K562 (cell line): Measurements from ENCODE around the gene C17orf78. TPM values are rescaled to one million over a fixed set of nuclear protein-coding genes. Genes with fewer than 3 reads are reported as not detected.

Experiments used
- ATAC-seq: fragments of 200-7000 bp; cut with Tn5 transposase; 3 replicates; pipeline ENCODE4 v1.9.1; 2020; ENCODE audit warnings: moderate library complexity
- BruUV-seq: library from RNA; stranded (reverse); fragments of 400-500 nt; replicated peaks from 2 replicates; lab custom pipeline; 2021; lab: Mats Ljungman, UMichigan
- CTCF ChIA-PET: fragments of 300-600 bp; formaldehyde crosslinking; extraction: SDS; loops from one replicate; lab custom pipeline; 2021; ENCODE audit warnings: low intra/inter-chr PET ratio; lab: Yijun Ruan, JAX
- POLR2A ChIA-PET: fragments of 300-600, 350-650 bp; sonication (Branson Sonifier 250); formaldehyde crosslinking; extraction: SDS; loops from one replicate; lab custom pipeline; 2021; ENCODE audit warnings: antibody characterized with exemption, inconsistent platforms; lab: Yijun Ruan, JAX
- DNase-seq, 4 experiments: peaks; one replicate each; pipeline versions ENCODE4 v3.0.0 to v3.0.0-alpha.2; 2011 to 2018; ENCODE audit warnings: low spot score in 3 of 4, mixed read lengths in 3 of 4; ENCODE audit errors: extremely low read depth in 1 of 4
- FAIRE-seq: peaks from 2 replicates; lab custom pipeline; 2011; peaks lifted over from hg19 to GRCh38; lab: Jason Lieb, UNC
- H2AFZ ChIP-seq: 2 replicates; pipeline ENCODE4 v1.6.0; 2011; ENCODE audit warnings: low read depth, low read length, control low read depth, inconsistent platforms
- H3K27ac ChIP-seq: fragments of 200-600 bp; 3 replicates; pipeline ENCODE4 v1.8.0; 2011; ENCODE audit warnings: low read depth, mild to moderate bottlenecking, control low read depth, inconsistent platforms, low read length, moderate library complexity, mixed read lengths; ENCODE audit errors: extremely low read depth
- H3K27me3 ChIP-seq, 2 experiments: fragments of 300-600 bp in 1 of 2; 2 replicates in 1 of 2; 3 replicates in 1 of 2; pipeline versions ENCODE4 v1.6.0 to v1.8.0; 2011; ENCODE audit warnings: inconsistent platforms in 2 of 2, low read length in 2 of 2, mild to moderate bottlenecking in 1 of 2, mixed read lengths in 1 of 2, moderate library complexity in 1 of 2; ENCODE audit not compliant: control insufficient read depth in 2 of 2, insufficient read depth in 2 of 2
- H3K36me3 ChIP-seq: fragments of 300-600 bp; 3 replicates; pipeline ENCODE4 v1.8.0; 2011; ENCODE audit warnings: mild to moderate bottlenecking, low read length, inconsistent platforms; ENCODE audit not compliant: control insufficient read depth, insufficient read depth
- H3K4me1 ChIP-seq, 2 experiments: fragments of 200-600 bp in 1 of 2; replicated peaks in 1 of 2; 2 replicates in 1 of 2; 3 replicates in 1 of 2; pipeline versions ENCODE4 v1.5.1 to v1.8.0; 2011; ENCODE audit warnings: inconsistent platforms in 2 of 2, low read length in 2 of 2, mild to moderate bottlenecking in 1 of 2, mixed read lengths in 1 of 2, moderate library complexity in 1 of 2; ENCODE audit not compliant: control insufficient read depth in 2 of 2, insufficient read depth in 2 of 2
- H3K4me2 ChIP-seq: 2 replicates; pipeline ENCODE4 v1.6.1; 2011; ENCODE audit warnings: low read length, control low read depth, inconsistent platforms, mixed read lengths; ENCODE audit not compliant: insufficient read depth
- H3K4me3 ChIP-seq: fragments of 200-600 bp; sonication (generic), shearing (Covaris generic); 2 replicates; pipeline ENCODE4 v1.5.1; 2016; ENCODE audit warnings: control low read depth, inconsistent platforms
- H3K79me2 ChIP-seq: fragments of 200-600 bp; 3 replicates; pipeline ENCODE4 v1.8.0; 2011; ENCODE audit warnings: low read length, inconsistent platforms; ENCODE audit not compliant: control insufficient read depth, insufficient read depth
- H3K9ac ChIP-seq, 2 experiments: 2 replicates each; pipeline versions ENCODE4 v1.6.0 to v1.6.1; 2011; ENCODE audit warnings: low read depth in 2 of 2, low read length in 2 of 2, control low read depth in 1 of 2, inconsistent platforms in 1 of 2, mild to moderate bottlenecking in 1 of 2, mixed read lengths in 1 of 2; ENCODE audit not compliant: insufficient read depth in 1 of 2
- H3K9me1 ChIP-seq: one replicate; pipeline ENCODE4 v1.6.0; 2011; ENCODE audit warnings: inconsistent platforms, mild to moderate bottlenecking, low read length, moderate library complexity; ENCODE audit not compliant: control insufficient read depth, insufficient read depth
- H3K9me3 ChIP-seq: replicated peaks from 2 replicates; pipeline ENCODE4 v1.5.1; 2011; ENCODE audit warnings: low read depth, low read length, inconsistent platforms; ENCODE audit not compliant: control insufficient read depth, insufficient read depth
- H4K20me1 ChIP-seq: replicated peaks from 2 replicates; pipeline ENCODE4 v1.6.1; 2011; ENCODE audit warnings: low read length, inconsistent platforms, mixed read lengths; ENCODE audit not compliant: control insufficient read depth, insufficient read depth
- CBFA2T2 ChIP-seq: fragments of 450-650 bp; conservative IDR thresholded peaks from 2 replicates; pipeline ENCODE4 v1.6.1; 2017; ENCODE audit warnings: mild to moderate bottlenecking
- CCNT2 ChIP-seq: IDR thresholded peaks from 2 replicates; pipeline ENCODE4 v1.6.1; 2011; ENCODE audit warnings: borderline replicate concordance, low read depth, mild to moderate bottlenecking, moderate library complexity, mixed read lengths, low read length; ENCODE audit not compliant: insufficient read length; ENCODE audit errors: extremely low read depth
- ESRRA ChIP-seq: fragments of 450-650 bp; IDR thresholded peaks from 2 replicates; pipeline ENCODE4 v1.6.1; 2014; ENCODE audit warnings: low read depth, mild to moderate bottlenecking, moderate library complexity, borderline replicate concordance
- ETV1 ChIP-seq: fragments of 450-650 bp; conservative IDR thresholded peaks from 2 replicates; pipeline ENCODE4 v1.6.1; 2016; ENCODE audit warnings: missing genetic modification characterization, control low read depth, low read depth, missing compliant biosample characterization
- GABPA ChIP-seq: fragments of 200-800 bp; sonication (Bioruptor generic); conservative IDR thresholded peaks from 2 replicates; pipeline ENCODE4 v1.6.1; 2016; ENCODE audit warnings: low read depth, missing genetic modification characterization, missing compliant biosample characterization
- HMG20A ChIP-seq: fragments of 450-650 bp; formaldehyde crosslinking; conservative IDR thresholded peaks from 2 replicates; pipeline ENCODE4 v1.4.0; 2020; ENCODE audit warnings: mild to moderate bottlenecking, mixed read lengths
- NCOA2 ChIP-seq, 2 experiments: fragments of 450-650 bp; IDR thresholded peaks; 2 replicates each; pipeline ENCODE4 v1.6.1; 2018; ENCODE audit warnings: mild to moderate bottlenecking in 2 of 2, moderate library complexity in 1 of 2; ENCODE audit not compliant: partially characterized antibody in 2 of 2
- NCOR1 ChIP-seq: fragments of 450-650 bp; IDR thresholded peaks from 2 replicates; pipeline ENCODE4 v1.6.1; 2016; ENCODE audit warnings: mild to moderate bottlenecking, moderate library complexity
- PCBP1 ChIP-seq: fragments of 200-400 bp; formaldehyde crosslinking; IDR thresholded peaks from 2 replicates; pipeline ENCODE4 v1.6.1; 2018; ENCODE audit warnings: mild to moderate bottlenecking, low read depth, low read length; ENCODE audit not compliant: poor library complexity, severe bottlenecking
- PTRF ChIP-seq: fragments of 450-650 bp; IDR thresholded peaks from 2 replicates; pipeline ENCODE4 v1.6.1; 2016; ENCODE audit warnings: mild to moderate bottlenecking, missing genetic modification characterization, missing compliant biosample characterization
- RNF2 ChIP-seq: sonication (generic); IDR thresholded peaks from 2 replicates; pipeline ENCODE4 v1.6.1; 2016
- SETDB1 ChIP-seq: IDR thresholded peaks from one replicate; pipeline ENCODE4 v1.6.1; 2012; ENCODE audit warnings: low read length, control low read depth, inconsistent platforms
- ZNF696 ChIP-seq: fragments of 250-450 bp; sonication (Bioruptor Pico); conservative IDR thresholded peaks from 2 replicates; pipeline ENCODE4 v1.4.0; 2020; ENCODE audit warnings: mild to moderate bottlenecking, moderate library complexity
- WGBS: fragments of 100-300 bp; shearing (Covaris generic); methylation state at CpG from one replicate; pipeline ENCODE4 v1.1.6; 2016; ENCODE audit warnings: low coverage, mixed read lengths; ENCODE audit not compliant: insufficient coverage; ENCODE audit errors: missing lambda C conversion rate; 5-methylcytosine and 5-hydroxymethylcytosine counted together
- in situ Hi-C: fragments of 300-500 bp; cut with MboI; formaldehyde crosslinking; loops from 4 replicates; pipeline ENCODE4 v1.15.0; 2018; ENCODE audit warnings: inconsistent platforms, mixed read lengths
- intact Hi-C: fragments of 100-400 bp; cut with micrococcal nuclease; formaldehyde crosslinking; loops from 2 replicates; pipeline ENCODE4 v1.14.2; 2022
- polyA plus RNA-seq, 8 experiments: library from polyadenylated mRNA; depleted of rRNA in 4 of 8; stranded (reverse) in 5 of 8; unstranded in 3 of 8; fragments of >200 nt; fragmentation: Nextera tagmentation in 2 of 8; fragmentation: Illumina TruSeq in 1 of 8; extraction: Ambion mirVana in 2 of 8; extraction: Trizol in 1 of 8; gene quantifications; 2 replicates each; pipeline versions ENCODE4 v1.2.1 to v1.2.3, GENCODE V29; 2011 to 2014; ENCODE audit warnings: inconsistent platforms in 1 of 8, missing spikeins in 1 of 8
- total RNA-seq, 7 experiments: library from RNA; depleted of rRNA in 6 of 7; stranded (reverse); fragments of >200 nt in 6 of 7; fragmentation: Illumina TruSeq in 2 of 7; extraction: Trizol in 2 of 7; gene quantifications; 2 replicates each; pipeline versions ENCODE4 v1.2.1 to v1.2.3, GENCODE V29; 2011 to 2021; ENCODE audit warnings: low replicate concordance in 1 of 7
- TF ChIP-seq, protein P1 (sequence below): sonication (generic); formaldehyde crosslinking; IDR thresholded peaks from 2 replicates; pipeline ENCODE4 v1.8.1; 2023; ENCODE audit warnings: mild to moderate bottlenecking, missing genetic modification reagents
- TF ChIP-seq, protein P2 (sequence below): sonication (generic); formaldehyde crosslinking; IDR thresholded peaks from 2 replicates; pipeline ENCODE4 v1.8.0; 2023; ENCODE audit warnings: mild to moderate bottlenecking, missing genetic modification reagents
- TF ChIP-seq, protein P3 (sequence below): fragments of 250-450 bp; sonication (Bioruptor Pico); IDR thresholded peaks from 2 replicates; pipeline ENCODE4 v1.4.0; 2020

C17orf78 gene
- total and polyA plus RNA-seq, 9 of the 15 experiments (the other 6 are each of a cell fraction or from before 2014, with no cell fraction given), result not detected

DNA sequence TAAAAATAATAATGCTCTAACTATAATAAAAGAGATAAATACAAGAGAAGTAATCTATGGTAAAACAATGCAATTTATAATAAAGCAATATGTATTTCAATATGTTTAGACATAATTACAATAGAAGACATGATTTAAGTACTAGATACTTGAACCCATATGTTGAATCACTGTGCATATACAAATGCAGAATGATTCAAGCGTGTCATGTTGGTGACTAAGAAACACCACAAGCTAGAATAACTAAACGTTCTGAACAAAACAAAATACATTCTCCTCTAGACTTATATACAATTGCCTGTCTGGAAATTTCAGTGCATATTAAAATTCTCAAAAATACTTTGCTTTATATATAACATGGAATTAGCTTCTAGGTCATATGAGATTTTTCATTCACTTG lies 42.1 kb downstream of the C17orf78 start:
- no peaks in the 10 kb centered on the region for H3K27me3 ChIP-seq
- H3K4me2 ChIP-seq, result no peak overlapping the region
- WGBS, result 64% methylated on average over 2 of the region's 2 CpGs
- FAIRE-seq, result no peak
- no peaks in the 10 kb centered on the region for H3K79me2 ChIP-seq
- H3K27ac ChIP-seq, result no peak overlapping the region
- in situ Hi-C loops (no loop called here), intact Hi-C loops (no loop called here)
- no peaks in the 10 kb centered on the region; a peak in 1 of 5 replicates for H3K4me1 ChIP-seq
- H3K9me3 ChIP-seq, result no peaks in the 10 kb centered on the region
- no peaks in the 10 kb centered on the region for H3K9me1 ChIP-seq
- no peaks in the 10 kb centered on the region for H4K20me1 ChIP-seq
- no peak for TF ChIP-seq ZNF696
- no peak for TF ChIP-seq NCOA2 (IDR thresholded peaks at IDR 0.05; ENCODE audit: partially characterized antibody in 2 of 2)
- TF ChIP-seq GABPA (tag), result no peak
- TF ChIP-seq, protein P1, sequence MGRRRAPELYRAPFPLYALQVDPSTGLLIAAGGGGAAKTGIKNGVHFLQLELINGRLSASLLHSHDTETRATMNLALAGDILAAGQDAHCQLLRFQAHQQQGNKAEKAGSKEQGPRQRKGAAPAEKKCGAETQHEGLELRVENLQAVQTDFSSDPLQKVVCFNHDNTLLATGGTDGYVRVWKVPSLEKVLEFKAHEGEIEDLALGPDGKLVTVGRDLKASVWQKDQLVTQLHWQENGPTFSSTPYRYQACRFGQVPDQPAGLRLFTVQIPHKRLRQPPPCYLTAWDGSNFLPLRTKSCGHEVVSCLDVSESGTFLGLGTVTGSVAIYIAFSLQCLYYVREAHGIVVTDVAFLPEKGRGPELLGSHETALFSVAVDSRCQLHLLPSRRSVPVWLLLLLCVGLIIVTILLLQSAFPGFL (CRISPR knock-in tag), result no peak
- no peak for TF ChIP-seq ETV1 (tag)
- no peak for TF ChIP-seq NCOR1
- TF ChIP-seq, protein P2, sequence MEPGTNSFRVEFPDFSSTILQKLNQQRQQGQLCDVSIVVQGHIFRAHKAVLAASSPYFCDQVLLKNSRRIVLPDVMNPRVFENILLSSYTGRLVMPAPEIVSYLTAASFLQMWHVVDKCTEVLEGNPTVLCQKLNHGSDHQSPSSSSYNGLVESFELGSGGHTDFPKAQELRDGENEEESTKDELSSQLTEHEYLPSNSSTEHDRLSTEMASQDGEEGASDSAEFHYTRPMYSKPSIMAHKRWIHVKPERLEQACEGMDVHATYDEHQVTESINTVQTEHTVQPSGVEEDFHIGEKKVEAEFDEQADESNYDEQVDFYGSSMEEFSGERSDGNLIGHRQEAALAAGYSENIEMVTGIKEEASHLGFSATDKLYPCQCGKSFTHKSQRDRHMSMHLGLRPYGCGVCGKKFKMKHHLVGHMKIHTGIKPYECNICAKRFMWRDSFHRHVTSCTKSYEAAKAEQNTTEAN, result no peak
- no peak for TF ChIP-seq PTRF (tag)
- TF ChIP-seq CBFA2T2, result no peak
- TF ChIP-seq HMG20A (CRISPR knock-in tag), result no peak
- TF ChIP-seq, protein P3, sequence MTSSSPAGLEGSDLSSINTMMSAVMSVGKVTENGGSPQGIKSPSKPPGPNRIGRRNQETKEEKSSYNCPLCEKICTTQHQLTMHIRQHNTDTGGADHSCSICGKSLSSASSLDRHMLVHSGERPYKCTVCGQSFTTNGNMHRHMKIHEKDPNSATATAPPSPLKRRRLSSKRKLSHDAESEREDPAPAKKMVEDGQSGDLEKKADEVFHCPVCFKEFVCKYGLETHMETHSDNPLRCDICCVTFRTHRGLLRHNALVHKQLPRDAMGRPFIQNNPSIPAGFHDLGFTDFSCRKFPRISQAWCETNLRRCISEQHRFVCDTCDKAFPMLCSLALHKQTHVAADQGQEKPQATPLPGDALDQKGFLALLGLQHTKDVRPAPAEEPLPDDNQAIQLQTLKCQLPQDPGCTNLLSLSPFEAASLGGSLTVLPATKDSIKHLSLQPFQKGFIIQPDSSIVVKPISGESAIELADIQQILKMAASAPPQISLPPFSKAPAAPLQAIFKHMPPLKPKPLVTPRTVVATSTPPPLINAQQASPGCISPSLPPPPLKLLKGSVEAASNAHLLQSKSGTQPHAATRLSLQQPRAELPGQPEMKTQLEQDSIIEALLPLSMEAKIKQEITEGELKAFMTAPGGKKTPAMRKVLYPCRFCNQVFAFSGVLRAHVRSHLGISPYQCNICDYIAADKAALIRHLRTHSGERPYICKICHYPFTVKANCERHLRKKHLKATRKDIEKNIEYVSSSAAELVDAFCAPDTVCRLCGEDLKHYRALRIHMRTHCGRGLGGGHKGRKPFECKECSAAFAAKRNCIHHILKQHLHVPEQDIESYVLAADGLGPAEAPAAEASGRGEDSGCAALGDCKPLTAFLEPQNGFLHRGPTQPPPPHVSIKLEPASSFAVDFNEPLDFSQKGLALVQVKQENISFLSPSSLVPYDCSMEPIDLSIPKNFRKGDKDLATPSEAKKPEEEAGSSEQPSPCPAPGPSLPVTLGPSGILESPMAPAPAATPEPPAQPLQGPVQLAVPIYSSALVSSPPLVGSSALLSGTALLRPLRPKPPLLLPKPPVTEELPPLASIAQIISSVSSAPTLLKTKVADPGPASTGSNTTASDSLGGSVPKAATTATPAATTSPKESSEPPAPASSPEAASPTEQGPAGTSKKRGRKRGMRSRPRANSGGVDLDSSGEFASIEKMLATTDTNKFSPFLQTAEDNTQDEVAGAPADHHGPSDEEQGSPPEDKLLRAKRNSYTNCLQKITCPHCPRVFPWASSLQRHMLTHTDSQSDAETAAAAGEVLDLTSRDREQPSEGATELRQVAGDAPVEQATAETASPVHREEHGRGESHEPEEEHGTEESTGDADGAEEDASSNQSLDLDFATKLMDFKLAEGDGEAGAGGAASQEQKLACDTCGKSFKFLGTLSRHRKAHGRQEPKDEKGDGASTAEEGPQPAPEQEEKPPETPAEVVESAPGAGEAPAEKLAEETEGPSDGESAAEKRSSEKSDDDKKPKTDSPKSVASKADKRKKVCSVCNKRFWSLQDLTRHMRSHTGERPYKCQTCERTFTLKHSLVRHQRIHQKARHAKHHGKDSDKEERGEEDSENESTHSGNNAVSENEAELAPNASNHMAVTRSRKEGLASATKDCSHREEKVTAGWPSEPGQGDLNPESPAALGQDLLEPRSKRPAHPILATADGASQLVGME, result no peak
- TF ChIP-seq SETDB1, result no peak
- no peak for TF ChIP-seq CCNT2
- no peak for TF ChIP-seq RNF2
- no peak for TF ChIP-seq PCBP1
- TF ChIP-seq ESRRA, result no peak
- no TSS peak for BruUV-seq
- ATAC-seq, result no peak
- ChIA-PET CTCF (no interaction called here), POLR2A (no interaction called here)
- no peak overlapping the region for H3K9ac ChIP-seq
- no peak for DNase-seq
- H3K36me3 ChIP-seq, result peaks cover 55% of the 10 kb centered on the region; the same call in 2 of the 3 replicates
- no peak overlapping the region for H2AFZ ChIP-seq
- H3K4me3 ChIP-seq, result no peak overlapping the region
